NCI-H1436 (cell line): ENCODE measurements around the gene PML.
A peak's percentile ranks its signal among the peaks of the same experiment; 100 is the strongest.
"Not testable (repeated sequence)": the region's sequence is repeated elsewhere in the genome, so short reads cannot be mapped to it uniquely, and the experiment has no call there.

Experiments used
- DNase-seq: peaks from one replicate; lab custom pipeline; 2025; lab: John Stamatoyannopoulos, UW

PML gene

DNA sequence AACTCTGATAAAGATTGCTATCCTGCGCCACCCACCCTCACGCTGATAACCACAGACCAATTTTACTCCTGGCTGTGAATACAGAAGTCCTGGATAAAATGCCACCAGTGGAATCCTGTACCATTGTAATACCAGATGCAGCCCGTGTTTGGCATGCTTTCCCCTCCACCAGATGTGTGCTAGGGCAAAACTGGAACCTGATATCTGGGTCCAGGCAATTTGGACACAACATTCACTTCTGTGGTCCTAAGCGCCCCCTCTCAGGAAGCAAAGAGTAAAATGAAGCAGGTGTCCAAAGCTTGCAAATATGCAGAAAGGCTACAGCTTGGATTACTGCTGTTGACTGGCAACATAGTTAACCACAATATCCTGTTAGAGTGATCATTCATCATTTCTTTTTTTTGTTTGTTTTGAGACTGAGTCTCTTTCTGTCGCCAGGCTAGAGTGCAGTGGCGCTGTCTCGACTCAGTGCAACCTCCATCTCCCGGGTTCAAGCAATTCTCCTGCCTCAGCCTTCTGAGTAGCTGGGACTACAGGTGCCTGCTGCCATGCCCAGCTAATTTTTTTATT is 35.4 kb upstream of the PML start:
- DNase-seq, result no peak

GRCh38 chr15:73959801-73960200 is 34.7 kb upstream of the PML start:
- DNase-seq, result no peak

DNA sequence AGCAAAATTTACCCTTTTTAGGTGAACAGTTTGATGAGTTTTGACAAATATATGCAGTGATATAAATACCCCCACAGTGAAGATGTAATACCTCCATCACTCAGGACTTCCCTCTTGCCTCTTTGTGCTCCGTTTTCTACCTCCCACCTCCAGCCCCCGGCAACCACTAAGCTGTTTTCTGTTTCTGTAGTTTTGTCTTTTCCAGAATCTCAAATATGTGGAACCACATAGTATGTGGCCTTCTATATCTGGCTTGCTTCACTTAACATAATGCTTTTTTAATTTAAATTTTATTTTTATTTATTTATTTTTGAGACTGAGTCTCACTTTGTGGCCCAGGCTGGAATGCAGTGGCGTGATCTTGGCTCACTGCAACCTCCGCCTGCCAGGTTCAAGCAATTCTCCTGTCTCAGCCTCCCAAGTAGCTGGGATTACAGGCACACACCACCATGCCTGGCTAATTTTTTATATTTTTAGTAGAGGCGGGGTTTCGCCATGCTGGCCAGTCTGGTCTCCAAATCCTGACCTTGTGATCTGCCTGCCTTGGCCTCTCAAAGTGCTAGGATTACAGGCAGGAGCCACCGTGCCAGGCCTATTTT is 33.9 kb upstream of the PML start:
- not testable (repeated sequence) for DNase-seq

DNA sequence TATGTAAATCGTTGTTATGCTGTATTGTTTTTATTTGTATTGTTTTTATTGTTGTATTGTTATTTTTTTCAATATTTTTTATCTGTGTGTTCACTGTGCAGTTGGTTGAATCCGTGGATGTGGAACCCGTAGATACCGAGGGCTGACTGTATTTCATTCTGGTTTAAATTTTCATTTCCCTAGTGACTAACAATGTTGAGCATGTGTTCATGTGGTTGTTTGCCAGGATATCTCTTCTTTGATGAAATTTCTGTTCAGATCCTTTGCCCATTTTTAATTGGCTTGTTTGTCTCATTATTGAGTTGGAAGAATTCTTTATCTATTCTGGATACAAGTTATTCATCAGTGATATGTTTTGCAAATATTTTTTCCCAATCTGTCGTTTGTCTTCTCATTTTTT is 32.1 kb upstream of the PML start:
- DNase-seq, result no peak

- DNase-seq, result peak; percentile 72
Measured at GRCh38 chr15:73964736-73965093, 29.8 kb upstream of the PML start.

- no peak for DNase-seq
Measured at GRCh38 chr15:73965094-73965757, 29.3 kb upstream of the PML start.

DNA sequence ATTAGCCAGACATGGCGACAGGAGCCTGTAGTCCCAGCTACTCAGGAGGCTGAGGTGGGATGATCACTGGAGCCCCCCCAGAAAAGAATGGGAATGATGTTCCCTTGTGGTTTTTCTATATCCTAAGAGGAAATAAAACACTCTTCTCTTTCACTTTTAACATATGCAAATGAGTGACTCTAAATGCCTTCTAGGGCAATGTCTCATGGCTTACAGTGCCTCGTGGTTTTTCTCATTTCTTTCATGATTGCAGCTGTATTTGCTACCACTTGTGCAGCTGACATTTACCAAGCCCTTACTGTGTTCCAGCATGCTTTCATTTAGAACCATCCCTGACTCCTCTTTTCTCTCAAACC is 28.8 kb upstream of the PML start:
- DNase-seq, result no peak

GRCh38 chr15:73968461-73968860 is 26.1 kb upstream of the PML start:
- DNase-seq, result no peak

- no peak for DNase-seq
Measured at GRCh38 chr15:73969151-73969759, 25.3 kb upstream of the PML start.

- peak; percentile 81 for DNase-seq
Measured at GRCh38 chr15:73972984-73973682, 21.4 kb upstream of the PML start.

DNA sequence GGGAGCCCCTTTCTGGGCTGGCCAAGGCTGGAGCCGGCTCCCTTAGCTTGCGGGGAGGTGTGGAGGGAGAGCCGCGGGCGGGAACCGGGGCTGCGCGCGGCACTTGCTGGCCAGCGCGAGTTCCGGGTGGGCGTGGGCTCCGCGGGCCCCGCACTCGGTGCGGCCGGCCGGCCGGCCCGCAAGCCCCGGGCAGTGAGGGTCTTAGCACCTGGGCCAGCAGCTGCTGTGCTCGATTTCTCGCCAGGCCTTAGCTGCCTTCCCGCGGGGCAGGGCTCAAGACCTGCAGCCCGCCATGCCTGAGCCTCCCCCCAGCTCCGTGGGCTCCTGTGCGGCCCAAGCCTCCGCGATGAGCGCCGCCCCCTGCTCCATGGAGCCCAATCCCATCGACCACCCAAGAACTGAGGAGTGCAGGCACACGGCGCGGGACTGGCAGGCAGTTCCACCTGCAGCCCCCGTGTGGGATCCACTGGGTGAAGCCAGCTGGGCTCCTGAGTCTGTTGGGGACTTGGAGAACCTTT is 20.8 kb upstream of the PML start:
- DNase-seq, result not testable (repeated sequence)

GRCh38 chr15:73975440-73976125 is 18.9 kb upstream of the PML start:
- DNase-seq, result not testable (repeated sequence)

GRCh38 chr15:73978896-73979295 is 15.6 kb upstream of the PML start:
- DNase-seq, result no peak

DNA sequence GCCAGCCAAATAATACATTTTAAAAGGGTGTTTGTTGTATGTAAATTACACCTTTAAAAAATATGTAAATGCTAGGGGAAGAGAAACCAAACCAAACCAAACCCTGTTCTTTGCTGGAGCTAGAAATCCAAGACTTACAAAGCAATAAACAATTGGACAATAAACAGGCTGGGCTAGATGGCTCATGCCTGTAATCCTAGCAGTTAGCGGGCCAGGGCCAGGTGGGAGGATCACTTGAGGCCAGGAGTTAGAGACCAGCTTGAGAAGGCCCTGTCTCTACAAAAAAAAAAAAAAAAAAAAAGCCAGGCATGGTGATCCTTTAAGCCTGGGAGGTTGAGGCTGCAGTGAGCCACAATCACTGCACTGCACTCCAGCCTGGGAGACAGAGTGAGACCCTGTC is 14.9 kb upstream of the PML start:
- DNase-seq, result no peak

GRCh38 chr15:73981761-73982221 is 12.7 kb upstream of the PML start:
- no peak for DNase-seq

- DNase-seq, result no peak
Measured at GRCh38 chr15:73982222-73982962, 12.1 kb upstream of the PML start.

DNA sequence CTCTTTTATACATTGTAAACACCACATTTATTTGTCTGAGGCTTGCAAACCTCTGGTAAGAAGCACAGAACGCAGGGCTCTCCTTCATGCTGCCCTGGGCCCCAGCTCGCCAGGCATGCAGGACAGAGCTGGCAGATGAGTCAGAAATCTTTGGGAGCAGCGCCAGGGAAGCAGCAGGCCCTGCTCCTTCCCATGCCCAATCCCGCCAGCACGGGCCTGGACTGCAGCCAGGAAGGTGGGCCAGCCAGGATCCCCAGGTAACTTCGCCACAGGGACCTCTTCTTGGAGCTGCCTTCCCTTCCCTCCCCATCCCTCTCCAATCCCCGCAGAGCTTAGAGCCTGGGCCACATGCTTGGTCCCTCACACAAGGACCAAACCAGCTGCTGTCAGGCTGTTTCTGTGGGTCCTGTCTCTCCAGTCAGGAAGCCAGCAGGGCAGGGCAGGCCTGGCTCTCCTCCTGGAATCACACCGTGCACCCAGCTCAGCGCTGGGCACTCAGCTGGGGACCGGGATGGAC is 11.2 kb upstream of the PML start:
- no peak for DNase-seq

- DNase-seq, result no peak
Measured at GRCh38 chr15:73983773-73984172, 10.7 kb upstream of the PML start.

DNA sequence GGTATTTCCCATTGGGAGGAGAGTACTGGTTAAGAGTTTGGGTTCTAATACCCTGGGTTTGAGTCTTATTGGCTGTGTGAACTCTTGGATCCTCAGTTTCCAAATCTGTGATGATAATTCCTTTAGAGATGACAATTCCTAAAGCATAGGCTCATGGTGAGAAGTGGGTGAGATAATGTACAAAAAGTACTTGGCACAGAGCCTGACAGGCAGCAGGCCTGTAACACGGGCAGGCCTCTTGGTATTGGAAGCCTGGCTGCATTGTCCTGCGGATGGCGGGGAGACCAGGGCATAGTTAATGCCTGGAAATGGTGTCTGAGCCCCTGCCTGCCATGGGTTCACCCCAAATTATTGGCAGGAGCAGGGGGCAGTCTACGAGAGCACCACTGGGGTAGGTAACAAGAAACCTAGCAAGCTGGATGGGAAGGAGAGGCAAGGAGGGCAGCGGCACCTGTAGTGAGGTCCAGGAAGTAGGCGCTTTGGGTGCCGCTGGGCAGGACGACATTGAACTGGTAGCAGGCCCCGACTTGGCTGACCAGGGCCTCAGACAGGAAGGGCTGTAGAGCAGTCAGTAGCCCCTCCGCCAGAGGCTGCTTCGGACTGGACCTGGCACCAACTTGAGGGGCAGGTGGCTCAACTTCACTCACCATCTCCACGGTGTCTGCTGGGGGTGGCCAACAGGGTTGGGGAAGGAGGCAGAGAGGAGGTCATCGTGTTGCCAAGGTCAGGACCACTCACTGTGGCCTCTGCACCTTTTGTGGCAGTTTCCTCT is 10.1 kb upstream of the PML start:
- DNase-seq, result no peak
